GM18505 (cell line): ENCODE results near the gene CAPZB.
"Not testable (repeated sequence)": the region's sequence is repeated elsewhere in the genome, so short reads cannot be mapped to it uniquely, and the experiment has no call there.

Experiments used
- ATAC-seq: cut with Tn5 transposase; IDR thresholded peaks from one replicate; pipeline ENCODE4 v1.9.1; 2021; ENCODE audit not compliant: unreplicated experiment
- POLR2A ChIP-seq: IDR thresholded peaks from 4 replicates; pipeline ENCODE4 v1.6.1; 2011; ENCODE audit warnings: borderline replicate concordance; ENCODE audit not compliant: insufficient read depth, insufficient read length; ENCODE audit errors: extremely low read depth

CAPZB gene

GRCh38 chr1:19485362-19486187, at the start of gene CAPZB:
CAPZB (minus strand) TSS chr1:19485539; CDS start chr1:19485438, 101 bp downstream.
- peak; percentile 84 for TF ChIP-seq POLR2A
- peak; percentile 75 for ATAC-seq

GRCh38 chr1:19534281-19534680, 48.9 kb upstream of the CAPZB start:
- no peak for TF ChIP-seq POLR2A
- no peak for ATAC-seq

DNA sequence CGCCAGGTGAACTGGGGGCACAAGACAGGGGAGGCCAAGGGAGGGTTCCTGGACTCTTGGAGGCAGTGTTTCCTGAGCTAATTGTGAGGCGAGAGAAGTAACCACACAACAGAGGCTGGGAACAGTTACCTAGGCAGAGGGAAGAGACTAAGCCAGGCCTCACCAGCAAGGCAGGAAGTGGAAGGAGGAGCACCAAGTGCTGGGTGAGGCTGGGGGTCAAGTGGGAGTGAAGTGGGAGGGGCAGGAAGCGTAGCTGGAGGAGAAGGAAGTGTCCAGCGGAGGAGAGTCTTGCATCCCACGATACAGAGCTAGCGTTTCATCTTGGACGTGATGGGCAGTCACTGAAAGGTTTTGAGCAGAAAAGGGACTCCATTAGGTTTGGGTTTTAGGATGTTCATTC, 48.3 kb upstream of the CAPZB start:
- ATAC-seq, result no peak
- TF ChIP-seq POLR2A, result no peak

DNA sequence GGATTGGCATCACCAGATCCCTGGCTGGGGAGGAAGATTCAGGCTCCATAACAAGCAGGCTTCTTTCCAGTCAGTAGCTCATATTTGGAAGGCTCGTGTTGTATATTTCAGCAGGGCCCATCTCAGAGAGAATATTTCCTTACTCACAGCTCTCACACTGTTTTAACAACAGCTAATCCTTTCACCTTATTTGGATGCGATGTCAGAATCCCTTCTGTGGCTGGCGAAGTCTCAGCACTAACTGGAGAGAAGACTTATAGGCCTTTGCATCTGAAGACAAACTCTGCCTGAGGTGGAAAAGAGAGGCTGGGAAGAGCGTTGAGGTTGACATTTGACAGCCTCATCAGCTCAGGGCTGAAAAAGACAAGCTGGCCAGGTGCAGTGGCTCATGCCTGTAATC, 47.2 kb upstream of the CAPZB start:
- TF ChIP-seq POLR2A, result no peak
- ATAC-seq, result no peak

DNA sequence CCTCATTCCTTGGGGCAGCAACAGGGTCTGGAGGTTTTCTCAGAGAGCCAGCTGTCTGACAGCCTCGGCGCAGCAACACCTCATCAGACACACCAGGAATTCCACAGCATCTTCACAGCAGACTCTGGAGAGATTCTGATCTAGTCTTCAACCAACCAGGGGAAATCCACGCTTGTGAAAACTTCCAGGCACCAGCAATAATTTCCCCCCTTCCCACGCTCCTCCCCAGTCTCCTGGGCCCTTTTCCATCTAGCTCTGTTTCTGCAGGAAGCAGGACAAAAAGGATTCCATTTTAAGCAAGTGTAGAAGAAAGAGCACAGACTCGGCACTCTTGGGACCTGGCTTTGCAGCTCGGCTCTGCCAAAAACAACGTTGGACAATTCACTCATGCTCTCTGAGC, 44.3 kb upstream of the CAPZB start:
- no peak for ATAC-seq
- no peak for TF ChIP-seq POLR2A

GRCh38 chr1:19528438-19528837, 43.1 kb upstream of the CAPZB start:
- TF ChIP-seq POLR2A, result no peak

GRCh38 chr1:19525607-19526545, 40.5 kb upstream of the CAPZB start:
- no peak for ATAC-seq

More at GRCh38 chr1:19528438-19528837, 43.1 kb upstream of the CAPZB start:
- no peak for ATAC-seq

DNA sequence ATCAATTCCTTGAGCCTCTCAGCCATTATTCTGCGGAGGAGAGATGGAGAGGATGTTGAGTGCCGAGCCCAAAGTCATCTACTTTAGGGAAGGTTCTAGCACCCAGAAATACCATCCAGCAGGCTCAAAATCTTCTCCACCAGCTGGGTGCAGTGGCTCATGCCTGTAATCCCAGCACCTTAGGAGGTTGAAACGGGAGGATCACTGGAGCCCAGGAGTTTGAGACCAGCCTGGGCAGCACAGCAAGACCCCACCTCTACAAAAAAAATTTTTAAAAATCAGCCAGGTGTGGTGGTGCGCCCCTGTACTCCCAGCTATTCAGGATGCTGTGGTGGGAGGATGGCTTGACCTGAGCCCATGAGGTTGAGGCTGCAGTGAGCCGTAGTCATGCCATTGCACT, 39.5 kb upstream of the CAPZB start:
- no peak for TF ChIP-seq POLR2A
- ATAC-seq, result no peak

More at GRCh38 chr1:19525607-19526545, 40.5 kb upstream of the CAPZB start:
- TF ChIP-seq POLR2A, result no peak

DNA sequence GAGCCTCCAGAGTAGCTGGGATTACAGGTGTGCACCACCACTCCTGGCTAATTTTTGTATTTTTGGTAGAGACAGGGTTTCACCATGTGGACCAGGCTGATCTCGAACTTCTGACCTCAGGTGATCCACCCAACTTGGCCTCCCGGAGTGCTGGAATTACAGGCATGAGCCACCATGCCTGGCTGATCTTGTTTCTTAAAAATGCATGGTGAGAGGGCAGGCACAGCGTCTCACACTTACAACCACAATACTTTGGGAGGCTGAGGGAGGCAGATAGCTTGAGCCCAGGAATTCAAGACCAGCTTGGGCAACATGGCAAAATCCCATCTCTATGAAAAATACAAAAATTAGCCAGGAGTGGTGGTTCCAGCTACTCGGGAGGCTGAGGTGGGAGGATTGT, 37.2 kb upstream of the CAPZB start:
- ATAC-seq, result not testable (repeated sequence)

DNA sequence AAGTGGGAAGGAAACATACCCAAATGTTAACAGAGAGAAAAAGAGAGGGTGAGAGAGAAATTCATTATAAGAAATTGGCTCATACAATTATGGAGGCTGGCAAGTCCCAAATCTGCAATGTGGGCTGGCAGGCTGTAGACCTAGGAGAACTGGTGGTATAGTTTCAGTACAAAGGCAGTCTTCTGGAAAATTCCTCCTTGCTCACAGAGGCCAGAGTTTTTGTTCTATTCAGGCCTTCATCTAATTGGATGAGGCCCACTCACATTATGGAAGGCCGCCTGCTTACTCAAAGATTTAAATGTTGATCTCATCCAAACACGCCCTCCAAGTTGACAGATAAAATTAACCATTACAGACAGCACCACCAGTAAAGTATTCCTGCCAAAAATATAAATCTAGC, 36.1 kb upstream of the CAPZB start:
- no peak for ATAC-seq
- TF ChIP-seq POLR2A, result no peak

- ATAC-seq, result no peak
- TF ChIP-seq POLR2A, result no peak
Measured at GRCh38 chr1:19517017-19517416, 31.7 kb upstream of the CAPZB start.

DNA sequence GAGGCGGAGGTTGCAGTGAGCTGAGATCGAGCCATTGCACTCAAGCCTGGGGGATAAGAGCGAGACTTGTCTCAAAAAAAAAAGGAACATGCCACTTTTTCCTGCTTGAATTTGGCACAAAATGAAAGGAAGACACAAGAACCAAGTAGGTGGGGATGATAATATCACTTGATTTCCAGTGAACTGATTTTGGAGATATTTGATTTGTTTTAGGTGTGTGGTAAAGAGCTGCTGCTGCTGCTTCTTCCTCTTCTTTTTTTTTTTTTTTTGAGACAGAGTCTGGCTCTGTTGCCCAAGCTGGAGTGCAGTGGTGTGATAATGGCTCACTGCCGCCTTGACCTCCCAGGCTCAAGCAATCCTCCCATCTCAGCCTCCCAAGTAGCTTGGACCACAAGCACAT, 29.9 kb upstream of the CAPZB start:
- no peak for TF ChIP-seq POLR2A
- ATAC-seq, result no peak

DNA sequence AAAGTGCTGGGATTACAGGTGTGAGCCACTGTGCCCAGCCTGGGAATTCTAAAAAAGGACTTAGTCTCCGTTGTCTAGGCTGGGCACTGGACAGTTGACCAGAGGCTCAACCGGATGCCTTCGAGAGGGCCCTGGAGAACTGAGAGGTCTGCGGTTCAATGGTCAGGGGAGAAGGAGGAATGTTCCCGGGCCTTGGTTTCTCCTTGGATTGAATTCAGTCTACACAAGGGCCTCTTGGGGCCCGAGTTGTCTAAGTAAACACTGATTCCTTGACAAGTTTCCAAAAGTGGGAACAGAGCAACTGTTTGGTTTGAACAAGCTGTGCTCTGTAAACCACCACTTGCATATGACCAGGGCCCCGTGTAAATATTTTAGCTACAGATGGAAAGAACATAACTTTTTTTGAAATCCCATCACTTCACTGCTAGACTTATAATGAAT, 29.1 kb upstream of the CAPZB start:
- ATAC-seq, result no peak
- no peak for TF ChIP-seq POLR2A

DNA sequence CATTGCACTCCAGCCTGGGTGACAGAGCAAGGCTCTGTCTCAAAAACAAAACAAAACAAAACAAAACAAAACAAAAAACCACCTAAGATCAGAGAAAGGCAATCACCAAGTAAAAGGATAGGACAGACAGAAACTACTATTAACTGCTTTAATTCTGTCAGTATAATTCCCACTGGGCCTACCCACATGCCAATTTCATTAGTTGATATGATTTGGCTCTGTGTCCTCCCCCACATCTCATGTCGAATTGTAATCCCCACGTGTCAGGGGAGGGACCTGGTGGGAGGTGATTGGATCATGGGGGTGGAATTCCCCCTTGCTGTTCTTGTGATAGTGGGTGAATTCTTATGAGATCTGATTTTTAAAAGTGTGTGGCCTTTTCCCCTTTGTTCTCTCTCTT, 27.2 kb upstream of the CAPZB start:
- no peak for ATAC-seq
- TF ChIP-seq POLR2A, result no peak

DNA sequence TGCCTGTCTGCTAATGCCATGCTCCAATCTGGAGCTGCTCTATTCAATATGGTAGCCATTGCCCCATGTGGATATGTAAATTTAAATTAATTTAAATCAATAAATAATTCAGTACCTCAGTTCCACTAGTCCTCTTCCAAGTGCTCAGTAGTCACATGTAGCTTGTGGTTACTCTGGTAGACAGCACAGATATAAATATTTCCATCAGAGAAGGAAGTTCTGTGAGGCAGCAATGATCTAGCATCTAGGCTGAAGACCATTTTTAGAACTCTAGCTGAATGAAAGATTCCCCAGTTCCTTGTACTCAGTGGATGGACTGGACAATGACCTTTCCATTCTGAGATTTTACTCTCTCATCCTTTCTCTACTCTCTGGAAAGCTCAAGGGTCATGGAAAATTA, 25.8 kb upstream of the CAPZB start:
- no peak for ATAC-seq
- TF ChIP-seq POLR2A, result no peak

- ATAC-seq, result not testable (repeated sequence)
Measured at GRCh38 chr1:19509647-19510046, 24.3 kb upstream of the CAPZB start.
